ENCODE data around the gene STAG3. TPM values are rescaled to one million over a fixed set of nuclear protein-coding genes. Genes with fewer than 3 reads are reported as not detected.
"Not testable (repeated sequence)": the region's sequence is repeated elsewhere in the genome, so short reads cannot be mapped to it uniquely, and the experiment has no call there.

The STAG3 gene
- total RNA-seq, 4 donors from 2014 or later: 4.2 to 8.2 (median 6.5) TPM

GRCh38 chr7:100132697-100133151 lies 45.0 kb upstream of the STAG3 start:
- no peaks in the 10 kb centered on the region for H3K36me3 ChIP-seq
- 19 to 21% methylated on average over 3 of the region's 3 CpGs for WGBS, 2 donors
- no peaks in the 10 kb centered on the region for H3K27me3 ChIP-seq
- no peaks in the 10 kb centered on the region for H3K9me3 ChIP-seq
- H3K4me3 ChIP-seq: no peak overlapping the region
- TF ChIP-seq POLR2A (IDR thresholded peaks at IDR 0.05) (no peak), CTCF (IDR thresholded peaks at IDR 0.05) (peak; percentile 66 to 81 (median 79))
- H3K27ac ChIP-seq: no peak overlapping the region
- peaks cover 0 to 33% (median 8%) of the 10 kb centered on the region in 4 donors for H3K4me1 ChIP-seq
- DNase-seq (ENCODE audit: low spot score in 2 of 2): peak in 1 of 2 donors; percentile 58

- Histone ChIP-seq H3K4me3 (no peak overlapping the region), H3K27me3 (no peaks in the 10 kb centered on the region), H3K27ac (no peak overlapping the region), H3K36me3 (no peaks in the 10 kb centered on the region), H3K9me3 (no peaks in the 10 kb centered on the region), H3K4me1 (peaks cover 0 to 3% (median 0%) of the 10 kb centered on the region in 4 donors)
- 83 to 87% methylated on average over 13 of the region's 13 CpGs for WGBS, 2 donors
- TF ChIP-seq CTCF (IDR thresholded peaks at IDR 0.05) (no peak), POLR2A (IDR thresholded peaks at IDR 0.05) (no peak), EP300 (IDR thresholded peaks at IDR 0.05) (no peak)
- DNase-seq (ENCODE audit: low spot score in 2 of 2): no peak
Measured at GRCh38 chr7:100137851-100138760, 39.6 kb upstream of the STAG3 start.

- no peak overlapping the region for H3K27ac ChIP-seq
Measured at GRCh38 chr7:100141555-100141949, 36.2 kb upstream of the STAG3 start.

GRCh38 chr7:100142461-100142860 lies 35.3 kb upstream of the STAG3 start:
- no peak for DNase-seq (ENCODE audit: low spot score in 2 of 2)

More at GRCh38 chr7:100141555-100141949, 36.2 kb upstream of the STAG3 start:
- Histone ChIP-seq H3K4me1 (no peaks in the 10 kb centered on the region), H3K36me3 (no peaks in the 10 kb centered on the region), H3K27me3 (no peaks in the 10 kb centered on the region), H3K4me3 (no peak overlapping the region), H3K9me3 (no peaks in the 10 kb centered on the region)
- WGBS, 2 donors: 54 to 70% methylated on average over 3 of the region's 3 CpGs
- no peak for DNase-seq (ENCODE audit: low spot score in 2 of 2)
- TF ChIP-seq EP300 (IDR thresholded peaks at IDR 0.05) (no peak), CTCF (IDR thresholded peaks at IDR 0.05) (no peak), POLR2A (IDR thresholded peaks at IDR 0.05) (no peak)

GRCh38 chr7:100146350-100146749 lies 31.4 kb upstream of the STAG3 start:
- H3K4me1 ChIP-seq: peaks cover 0 to 24% (median 9%) of the 10 kb centered on the region in 4 donors
- 75 to 92% methylated on average over 4 of the region's 4 CpGs for WGBS, 2 donors
- H3K9me3 ChIP-seq; H3K36me3 ChIP-seq; DNase-seq (ENCODE audit: low spot score in 2 of 2); H3K4me3 ChIP-seq; H3K27me3 ChIP-seq; H3K27ac ChIP-seq: not testable (repeated sequence)

More at GRCh38 chr7:100142461-100142860, 35.3 kb upstream of the STAG3 start:
- no peaks in the 10 kb centered on the region for H3K27me3 ChIP-seq
- WGBS, 2 donors: 93 to 94% methylated on average over 3 of the region's 3 CpGs
- no peaks in the 10 kb centered on the region for H3K36me3 ChIP-seq
- no peak for TF ChIP-seq POLR2A (IDR thresholded peaks at IDR 0.05)
- H3K9me3 ChIP-seq: no peaks in the 10 kb centered on the region
- no peak overlapping the region for H3K4me3 ChIP-seq
- no peaks in the 10 kb centered on the region for H3K4me1 ChIP-seq
- no peak overlapping the region for H3K27ac ChIP-seq

- Histone ChIP-seq H3K36me3 (peaks cover 0 to 17% (median 0%) of the 10 kb centered on the region in 3 donors), H3K27me3 (no peaks in the 10 kb centered on the region), H3K4me3 (no peak overlapping the region), H3K27ac (no peak overlapping the region), H3K9me3 (no peaks in the 10 kb centered on the region), H3K4me1 (peaks cover 0 to 30% (median 9%) of the 10 kb centered on the region in 4 donors)
- no peak for DNase-seq (ENCODE audit: low spot score in 2 of 2)
- TF ChIP-seq CTCF (IDR thresholded peaks at IDR 0.05) (no peak), EP300 (IDR thresholded peaks at IDR 0.05) (no peak), POLR2A (IDR thresholded peaks at IDR 0.05) (no peak)
- WGBS, 2 donors: 97 to 98% methylated on average over 2 of the region's 2 CpGs
Measured at GRCh38 chr7:100147278-100147677, 30.4 kb upstream of the STAG3 start.
